Neural cell (in vitro differentiated cells): ENCODE data around the gene CSPG4.
"Not testable (repeated sequence)": the region's sequence is repeated elsewhere in the genome, so short reads cannot be mapped to it uniquely, and the experiment has no call there.

Source experiments
- EP300 ChIP-seq: fragments of 450-650 bp; conservative IDR thresholded peaks from 2 replicates; pipeline ENCODE4 v1.6.1; 2014; ENCODE audit warnings: antibody characterized with exemption, mild to moderate bottlenecking, moderate library complexity; ENCODE audit not compliant: poor library complexity, severe bottlenecking
- EZH2 ChIP-seq: fragments of 200-600, 300-800 bp; shearing (Covaris generic), sonication (generic); IDR thresholded peaks from 2 replicates; pipeline ENCODE4 v1.6.1; 2014; ENCODE audit warnings: antibody characterized with exemption, low read length, borderline replicate concordance, mild to moderate bottlenecking; ENCODE audit not compliant: insufficient read depth, poor library complexity, severe bottlenecking
- MXI1 ChIP-seq: fragments of 450-650 bp; conservative IDR thresholded peaks from 2 replicates; pipeline ENCODE4 v1.6.1; 2014; ENCODE audit warnings: antibody characterized with exemption, mild to moderate bottlenecking; ENCODE audit not compliant: poor library complexity, severe bottlenecking
- POLR2AphosphoS5 ChIP-seq: IDR thresholded peaks from 2 replicates; pipeline ENCODE4 v1.6.1; 2012
- RAD21 ChIP-seq: fragments of 450-650 bp; conservative IDR thresholded peaks from 2 replicates; pipeline ENCODE4 v1.6.1; 2014; ENCODE audit warnings: antibody characterized with exemption, mild to moderate bottlenecking, moderate library complexity
- SMC3 ChIP-seq: fragments of 450-650 bp; conservative IDR thresholded peaks from 2 replicates; pipeline ENCODE4 v1.6.1; 2014; ENCODE audit warnings: antibody characterized with exemption, mild to moderate bottlenecking, moderate library complexity; ENCODE audit not compliant: poor library complexity
- TAF1 ChIP-seq: IDR thresholded peaks from 2 replicates; pipeline ENCODE4 v1.6.1; 2012; ENCODE audit warnings: low read depth
- TF ChIP-seq, protein P1 (sequence below): fragments of 450-650 bp; IDR thresholded peaks from 2 replicates; pipeline ENCODE4 v1.5.1; 2014; ENCODE audit warnings: antibody characterized with exemption, mild to moderate bottlenecking, moderate library complexity; ENCODE audit not compliant: poor library complexity, severe bottlenecking
- TF ChIP-seq, protein P2 (sequence below): IDR thresholded peaks from 2 replicates; pipeline ENCODE4 v1.6.1; 2012; ENCODE audit warnings: borderline replicate concordance

DNA sequence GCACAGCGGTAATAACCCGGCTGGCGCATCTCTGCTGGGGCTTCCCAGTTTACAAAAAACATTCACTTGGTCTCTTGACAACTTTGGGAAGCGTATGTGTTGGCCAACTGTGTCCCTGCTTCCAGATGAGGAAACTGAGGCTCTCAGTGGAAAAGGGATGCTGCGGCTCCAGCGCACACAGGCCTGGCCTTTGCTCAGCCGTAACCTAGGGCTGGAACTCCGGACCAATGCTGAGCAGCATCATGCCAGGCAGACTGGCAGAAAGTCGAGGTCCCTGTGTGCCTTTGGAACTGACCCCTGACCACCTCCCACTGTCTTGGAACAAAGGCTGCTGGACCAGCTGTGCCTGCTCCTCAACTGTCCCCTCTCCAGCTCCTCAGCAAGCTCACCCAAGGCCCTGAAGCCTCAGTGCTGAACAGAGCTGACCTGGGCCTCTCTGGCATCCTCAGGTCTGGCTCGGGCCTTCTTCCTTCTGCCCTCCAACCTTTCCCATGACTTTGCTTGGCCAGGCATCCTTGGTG lies 2.7 kb upstream of the CSPG4 start:
- TF ChIP-seq, protein P1, sequence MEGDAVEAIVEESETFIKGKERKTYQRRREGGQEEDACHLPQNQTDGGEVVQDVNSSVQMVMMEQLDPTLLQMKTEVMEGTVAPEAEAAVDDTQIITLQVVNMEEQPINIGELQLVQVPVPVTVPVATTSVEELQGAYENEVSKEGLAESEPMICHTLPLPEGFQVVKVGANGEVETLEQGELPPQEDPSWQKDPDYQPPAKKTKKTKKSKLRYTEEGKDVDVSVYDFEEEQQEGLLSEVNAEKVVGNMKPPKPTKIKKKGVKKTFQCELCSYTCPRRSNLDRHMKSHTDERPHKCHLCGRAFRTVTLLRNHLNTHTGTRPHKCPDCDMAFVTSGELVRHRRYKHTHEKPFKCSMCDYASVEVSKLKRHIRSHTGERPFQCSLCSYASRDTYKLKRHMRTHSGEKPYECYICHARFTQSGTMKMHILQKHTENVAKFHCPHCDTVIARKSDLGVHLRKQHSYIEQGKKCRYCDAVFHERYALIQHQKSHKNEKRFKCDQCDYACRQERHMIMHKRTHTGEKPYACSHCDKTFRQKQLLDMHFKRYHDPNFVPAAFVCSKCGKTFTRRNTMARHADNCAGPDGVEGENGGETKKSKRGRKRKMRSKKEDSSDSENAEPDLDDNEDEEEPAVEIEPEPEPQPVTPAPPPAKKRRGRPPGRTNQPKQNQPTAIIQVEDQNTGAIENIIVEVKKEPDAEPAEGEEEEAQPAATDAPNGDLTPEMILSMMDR: not testable (repeated sequence)
- TF ChIP-seq, protein P2, sequence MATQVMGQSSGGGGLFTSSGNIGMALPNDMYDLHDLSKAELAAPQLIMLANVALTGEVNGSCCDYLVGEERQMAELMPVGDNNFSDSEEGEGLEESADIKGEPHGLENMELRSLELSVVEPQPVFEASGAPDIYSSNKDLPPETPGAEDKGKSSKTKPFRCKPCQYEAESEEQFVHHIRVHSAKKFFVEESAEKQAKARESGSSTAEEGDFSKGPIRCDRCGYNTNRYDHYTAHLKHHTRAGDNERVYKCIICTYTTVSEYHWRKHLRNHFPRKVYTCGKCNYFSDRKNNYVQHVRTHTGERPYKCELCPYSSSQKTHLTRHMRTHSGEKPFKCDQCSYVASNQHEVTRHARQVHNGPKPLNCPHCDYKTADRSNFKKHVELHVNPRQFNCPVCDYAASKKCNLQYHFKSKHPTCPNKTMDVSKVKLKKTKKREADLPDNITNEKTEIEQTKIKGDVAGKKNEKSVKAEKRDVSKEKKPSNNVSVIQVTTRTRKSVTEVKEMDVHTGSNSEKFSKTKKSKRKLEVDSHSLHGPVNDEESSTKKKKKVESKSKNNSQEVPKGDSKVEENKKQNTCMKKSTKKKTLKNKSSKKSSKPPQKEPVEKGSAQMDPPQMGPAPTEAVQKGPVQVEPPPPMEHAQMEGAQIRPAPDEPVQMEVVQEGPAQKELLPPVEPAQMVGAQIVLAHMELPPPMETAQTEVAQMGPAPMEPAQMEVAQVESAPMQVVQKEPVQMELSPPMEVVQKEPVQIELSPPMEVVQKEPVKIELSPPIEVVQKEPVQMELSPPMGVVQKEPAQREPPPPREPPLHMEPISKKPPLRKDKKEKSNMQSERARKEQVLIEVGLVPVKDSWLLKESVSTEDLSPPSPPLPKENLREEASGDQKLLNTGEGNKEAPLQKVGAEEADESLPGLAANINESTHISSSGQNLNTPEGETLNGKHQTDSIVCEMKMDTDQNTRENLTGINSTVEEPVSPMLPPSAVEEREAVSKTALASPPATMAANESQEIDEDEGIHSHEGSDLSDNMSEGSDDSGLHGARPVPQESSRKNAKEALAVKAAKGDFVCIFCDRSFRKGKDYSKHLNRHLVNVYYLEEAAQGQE: not testable (repeated sequence)
- not testable (repeated sequence) for TF ChIP-seq EZH2, SMC3, EP300, POLR2AphosphoS5, MXI1, RAD21, TAF1
